Measurements from ENCODE around the gene KMO.

Gene KMO

GRCh38 chr1:241598249-241598648 is 66.1 kb downstream of the KMO start:
- DNase-seq: no peak

GRCh38 chr1:241600496-241600901 is 68.3 kb downstream of the KMO start:
- peak; percentile 54 for DNase-seq

- peak; percentile 31 for DNase-seq
Measured at GRCh38 chr1:241603731-241604245, 71.6 kb downstream of the KMO start.

GRCh38 chr1:241605146-241605805 is 73.1 kb downstream of the KMO start:
- no peak for DNase-seq

GRCh38 chr1:241606544-241606943 is 74.4 kb downstream of the KMO start:
- DNase-seq: peak; percentile 21

GRCh38 chr1:241607497-241607896 is 75.3 kb downstream of the KMO start:
- DNase-seq: no peak

GRCh38 chr1:241608379-241609033 is 76.3 kb downstream of the KMO start:
- peak; percentile 25 for DNase-seq

GRCh38 chr1:241610056-241610815 is 78.1 kb downstream of the KMO start:
- no peak for DNase-seq

GRCh38 chr1:241611063-241611462 is 78.9 kb downstream of the KMO start:
- DNase-seq: peak; percentile 71

- no peak for DNase-seq
Measured at GRCh38 chr1:241611736-241612135, 79.6 kb downstream of the KMO start.

- DNase-seq: peak; percentile 86
Measured at GRCh38 chr1:241612533-241613477, 80.6 kb downstream of the KMO start.

GRCh38 chr1:241614144-241614543 is 82.0 kb downstream of the KMO start:
- no peak for DNase-seq

GRCh38 chr1:241614572-241614971 is 82.4 kb downstream of the KMO start:
- no peak for DNase-seq

- peak; percentile 64 for DNase-seq
Measured at GRCh38 chr1:241615043-241615974, 83.1 kb downstream of the KMO start.

- no peak for DNase-seq
Measured at GRCh38 chr1:241617426-241617825, 85.2 kb downstream of the KMO start.

GRCh38 chr1:241622669-241623068 is 90.5 kb downstream of the KMO start:
- no peak for DNase-seq

- DNase-seq: no peak
Measured at GRCh38 chr1:241624935-241625334, 92.8 kb downstream of the KMO start.

- peak; percentile 69 for DNase-seq
Measured at GRCh38 chr1:241627453-241628259, 95.5 kb downstream of the KMO start.

- no peak for DNase-seq
Measured at GRCh38 chr1:241630005-241630404, 97.8 kb downstream of the KMO start.

- no peak for DNase-seq
Measured at GRCh38 chr1:241630476-241630875, 98.3 kb downstream of the KMO start.
